Measurements from ENCODE around the gene ANGPTL7.
"Not testable (repeated sequence)": the region's sequence is repeated elsewhere in the genome, so short reads cannot be mapped to it uniquely, and the experiment has no call there.

The ANGPTL7 gene, protein sequence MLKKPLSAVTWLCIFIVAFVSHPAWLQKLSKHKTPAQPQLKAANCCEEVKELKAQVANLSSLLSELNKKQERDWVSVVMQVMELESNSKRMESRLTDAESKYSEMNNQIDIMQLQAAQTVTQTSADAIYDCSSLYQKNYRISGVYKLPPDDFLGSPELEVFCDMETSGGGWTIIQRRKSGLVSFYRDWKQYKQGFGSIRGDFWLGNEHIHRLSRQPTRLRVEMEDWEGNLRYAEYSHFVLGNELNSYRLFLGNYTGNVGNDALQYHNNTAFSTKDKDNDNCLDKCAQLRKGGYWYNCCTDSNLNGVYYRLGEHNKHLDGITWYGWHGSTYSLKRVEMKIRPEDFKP

GRCh38 chr1:11188858-11189451 lies at the start of gene ANGPTL7:
Gene ANGPTL7 (plus strand): TSS chr1:11189355. CDS start chr1:11189580, 225 bp downstream.
- DNase-seq, result no peak

DNA sequence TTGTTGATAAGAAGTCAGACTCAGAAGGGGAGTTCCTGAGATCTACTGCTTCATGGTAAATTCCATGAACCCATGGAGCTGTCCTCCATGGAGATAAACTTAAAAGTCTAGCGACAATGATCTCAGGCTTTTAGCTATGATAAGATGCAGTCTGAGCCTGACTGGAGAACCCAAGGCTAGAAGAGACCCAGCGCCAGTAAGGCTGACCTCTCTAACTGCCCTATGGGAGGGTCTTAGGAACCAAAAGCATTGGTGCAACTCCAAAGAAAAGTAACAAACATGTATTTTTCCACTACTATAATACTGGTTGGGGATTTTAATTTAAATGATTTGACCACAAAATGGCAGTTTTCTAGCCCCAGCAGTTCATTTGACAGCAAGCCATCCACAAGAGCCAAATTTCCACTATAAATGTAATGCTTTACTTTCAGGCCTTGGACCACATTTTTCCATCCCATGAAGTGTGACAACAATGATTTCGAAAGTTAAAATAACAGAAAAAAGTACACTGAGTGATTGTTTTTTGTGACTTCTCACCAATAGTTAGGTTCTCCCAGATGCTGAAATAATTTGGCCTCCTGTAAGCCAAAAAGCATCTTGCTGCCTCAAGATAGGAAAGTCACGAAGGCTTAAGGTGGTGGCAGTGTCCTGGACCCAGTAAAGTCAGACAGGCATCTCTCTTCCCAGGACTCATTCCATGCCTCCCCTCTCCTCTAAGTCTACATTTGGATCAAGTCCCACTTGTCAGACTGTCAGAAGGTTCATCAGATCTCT lies 46.4 kb upstream of the ANGPTL7 start:
- DNase-seq, result no peak

DNA sequence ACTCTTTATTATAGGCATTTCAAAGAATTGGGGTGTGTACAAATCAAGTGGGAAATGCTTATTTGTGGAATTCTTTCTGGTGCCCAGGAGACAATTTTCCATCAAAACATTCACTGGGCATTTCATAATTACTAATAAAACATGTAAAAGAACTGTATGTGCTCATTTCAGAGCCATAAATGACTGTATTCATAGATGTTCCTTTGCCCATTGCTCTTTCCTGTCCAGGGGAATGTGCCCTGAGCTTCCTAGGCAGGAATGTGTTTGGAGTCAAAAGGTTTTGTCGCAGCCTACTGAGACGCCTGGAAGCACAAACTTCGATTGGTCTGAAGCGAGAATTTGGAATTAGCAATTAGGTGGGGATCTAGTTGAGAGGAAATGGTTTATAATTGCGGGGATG lies 45.8 kb upstream of the ANGPTL7 start:
- DNase-seq, result no peak

GRCh38 chr1:11143907-11144306 lies 45.2 kb upstream of the ANGPTL7 start:
- DNase-seq, result no peak

DNA sequence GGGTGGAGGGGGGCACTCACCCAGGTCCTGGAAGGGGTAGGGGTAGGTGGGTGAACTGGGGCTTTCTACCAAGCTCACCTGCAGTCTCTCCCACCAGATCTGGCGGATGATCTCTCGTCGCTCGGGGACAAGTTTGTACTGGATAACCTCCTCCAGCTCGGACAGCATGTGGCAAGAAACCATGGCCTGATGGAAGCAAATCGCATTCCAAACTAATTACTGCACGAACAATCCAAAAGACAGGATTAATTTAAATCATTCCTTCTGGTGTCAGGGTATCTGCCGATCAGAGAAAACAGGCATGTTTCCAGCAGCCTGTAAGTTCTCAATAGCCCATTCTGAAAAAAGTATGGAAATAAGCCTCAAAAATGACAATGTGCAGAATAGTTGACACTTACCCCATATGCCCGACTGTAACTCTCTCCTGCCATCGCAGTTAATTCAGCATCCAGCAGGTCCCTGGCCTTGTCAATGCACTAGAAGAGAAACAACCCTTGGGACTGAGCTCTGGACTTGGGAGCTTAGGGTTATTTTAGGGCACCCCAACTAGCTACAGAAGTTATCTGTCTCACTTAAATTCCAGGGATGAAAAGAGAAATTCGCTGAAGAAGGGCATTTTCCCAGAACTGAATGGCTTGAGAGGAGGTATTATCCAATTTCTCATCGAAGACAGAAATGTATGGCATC lies 44.4 kb upstream of the ANGPTL7 start:
- DNase-seq, result no peak

- no peak for DNase-seq
These were observed 43.4 kb upstream of the ANGPTL7 start for GRCh38 chr1:11145741-11146140.

DNA sequence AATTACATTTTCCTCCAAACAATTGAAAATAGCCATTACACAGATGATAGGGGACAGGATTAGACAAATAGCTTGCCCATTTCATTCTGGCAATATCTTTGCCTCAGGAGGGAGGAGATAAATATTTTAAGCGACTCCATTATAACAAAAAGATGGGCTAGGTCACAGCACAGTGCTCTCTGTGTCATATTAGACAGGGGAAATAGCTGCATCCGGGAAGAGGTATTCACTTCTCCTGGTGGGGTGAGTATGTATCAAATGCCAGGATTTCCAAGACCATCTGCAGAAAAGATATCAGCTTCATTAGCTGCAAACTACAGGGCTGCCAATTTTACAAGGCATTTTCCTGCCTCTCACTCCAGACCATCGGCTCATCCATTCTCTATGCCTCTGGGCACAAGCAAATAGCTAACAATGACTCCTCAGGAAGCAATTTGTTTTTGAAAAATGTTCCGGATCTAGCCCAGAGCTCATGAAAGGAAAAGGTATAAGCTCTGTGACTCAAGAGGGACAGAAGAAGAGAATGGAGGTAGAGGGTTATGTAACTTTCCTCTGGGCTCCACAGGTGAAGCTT lies 41.9 kb upstream of the ANGPTL7 start:
- no peak for DNase-seq

GRCh38 chr1:11150326-11150725 lies 38.8 kb upstream of the ANGPTL7 start:
- no peak for DNase-seq

GRCh38 chr1:11151114-11151513 lies 38.0 kb upstream of the ANGPTL7 start:
- no peak for DNase-seq

GRCh38 chr1:11151826-11152612 lies 37.1 kb upstream of the ANGPTL7 start:
- no peak for DNase-seq

DNA sequence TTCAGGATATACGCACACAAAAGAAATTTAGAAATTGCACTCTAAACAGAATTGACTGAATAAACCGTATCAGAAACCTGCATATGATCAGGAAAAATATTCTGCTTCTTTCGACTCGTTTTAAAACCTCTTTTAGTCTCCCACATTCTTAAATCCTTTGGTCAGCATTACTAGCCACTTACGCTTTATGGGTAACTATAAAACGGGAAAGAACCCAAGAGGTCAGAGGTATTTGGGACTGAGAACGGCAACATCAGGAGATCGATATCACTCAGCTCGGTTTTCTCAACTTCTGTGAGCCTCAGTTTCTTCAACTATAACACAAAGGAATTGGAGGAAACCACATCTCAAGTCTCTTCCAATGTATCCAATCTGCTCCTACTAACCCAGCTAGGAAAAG lies 36.4 kb upstream of the ANGPTL7 start:
- DNase-seq, result no peak

- DNase-seq, result no peak
These were observed 36.0 kb upstream of the ANGPTL7 start for GRCh38 chr1:11153184-11153583.

GRCh38 chr1:11156441-11156840 lies 32.7 kb upstream of the ANGPTL7 start:
- DNase-seq, result no peak

DNA sequence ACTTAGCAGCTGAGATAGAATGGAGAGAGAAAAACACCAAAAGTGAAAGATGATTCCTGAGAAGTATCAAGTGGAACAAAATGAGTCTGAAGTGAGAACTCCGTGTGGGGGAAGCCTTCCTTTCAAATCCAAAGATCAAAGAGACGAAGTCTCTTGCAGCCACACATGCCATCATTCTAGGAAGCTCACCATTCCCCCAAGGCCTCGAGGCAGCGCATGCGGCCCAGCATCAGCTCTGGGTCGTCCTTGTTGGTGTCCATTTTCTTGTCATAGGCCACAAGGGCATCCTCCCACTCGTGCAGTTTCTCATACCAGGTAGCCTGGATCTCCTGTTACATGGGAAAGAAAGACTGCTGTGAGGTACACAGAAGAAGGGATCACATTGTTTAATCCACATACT lies 32.2 kb upstream of the ANGPTL7 start:
- DNase-seq, result no peak

GRCh38 chr1:11157394-11157793 lies 31.8 kb upstream of the ANGPTL7 start:
- DNase-seq, result peak; percentile 66

DNA sequence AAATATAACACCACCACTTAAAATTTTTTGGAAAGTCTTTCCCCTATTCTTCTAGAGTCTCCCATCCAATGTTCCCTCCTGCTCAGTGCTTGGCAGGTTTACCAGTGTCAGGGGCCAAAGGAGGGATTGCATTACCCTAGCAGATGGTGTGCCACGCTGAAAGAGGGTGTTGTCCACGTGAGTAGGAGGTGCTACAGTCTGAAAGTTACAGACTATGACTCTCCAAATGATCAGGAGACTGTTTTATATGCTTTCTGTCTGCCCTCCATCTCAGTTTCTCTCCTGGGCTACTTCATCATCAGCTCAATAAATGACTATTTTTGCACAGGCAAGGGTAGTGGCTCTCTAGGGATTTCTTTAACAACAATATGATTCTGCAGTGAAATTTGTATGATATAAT lies 31.3 kb upstream of the ANGPTL7 start:
- DNase-seq, result peak; percentile 87

GRCh38 chr1:11158291-11158690 lies 30.9 kb upstream of the ANGPTL7 start:
- no peak for DNase-seq

- no peak for DNase-seq
These were observed 30.3 kb upstream of the ANGPTL7 start for GRCh38 chr1:11158720-11159321.

DNA sequence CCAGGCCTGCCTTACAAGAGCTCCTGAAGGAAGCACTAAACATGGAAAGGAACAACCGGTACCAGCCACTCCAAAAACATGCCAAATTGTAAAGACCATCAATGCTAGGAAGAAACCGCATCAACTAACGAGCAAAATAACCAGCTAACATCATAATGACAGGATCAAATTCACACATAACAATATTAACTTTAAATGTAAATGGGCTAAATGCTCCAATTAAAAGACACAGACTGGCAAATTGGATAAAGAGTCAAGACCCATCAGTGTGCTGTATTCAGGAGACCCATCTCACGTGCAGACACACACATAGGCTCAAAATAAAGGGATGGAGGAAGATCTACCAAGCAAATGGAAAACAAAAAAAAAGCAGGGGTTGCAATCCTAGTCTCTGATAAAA lies 26.4 kb upstream of the ANGPTL7 start:
- DNase-seq, result not testable (repeated sequence)

- DNase-seq, result not testable (repeated sequence)
These were observed 22.4 kb upstream of the ANGPTL7 start for GRCh38 chr1:11166744-11167143.

GRCh38 chr1:11168731-11169130 lies 20.4 kb upstream of the ANGPTL7 start:
- DNase-seq, result no peak

- no peak for DNase-seq
These were observed 20.0 kb upstream of the ANGPTL7 start for GRCh38 chr1:11169202-11169601.
